Activated gamma-delta T cell (primary cell): ENCODE results near the gene EIF2B5.

Source experiments
- DNase-seq: peaks from one replicate; lab custom pipeline; 2025; lab: John Stamatoyannopoulos, UW

The EIF2B5 gene

DNA sequence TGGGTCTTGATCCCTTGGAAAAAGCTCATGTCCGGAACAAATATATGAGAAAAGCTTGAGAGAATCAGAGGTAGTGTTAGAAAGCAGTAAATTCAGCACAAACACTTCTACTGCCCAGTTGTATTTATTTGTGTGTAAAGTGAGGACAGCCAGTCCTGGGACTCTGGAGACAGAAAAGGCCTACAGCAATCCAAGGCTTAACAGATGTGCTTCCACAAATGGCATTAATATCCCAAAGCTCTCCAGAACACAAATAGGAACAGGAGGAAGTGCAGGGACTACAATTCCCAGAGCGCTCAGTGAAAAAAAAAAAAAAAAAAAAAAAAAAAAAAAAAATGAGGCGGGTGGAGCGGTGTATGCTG, 39.1 kb downstream of the EIF2B5 start:
- no peak for DNase-seq

DNA sequence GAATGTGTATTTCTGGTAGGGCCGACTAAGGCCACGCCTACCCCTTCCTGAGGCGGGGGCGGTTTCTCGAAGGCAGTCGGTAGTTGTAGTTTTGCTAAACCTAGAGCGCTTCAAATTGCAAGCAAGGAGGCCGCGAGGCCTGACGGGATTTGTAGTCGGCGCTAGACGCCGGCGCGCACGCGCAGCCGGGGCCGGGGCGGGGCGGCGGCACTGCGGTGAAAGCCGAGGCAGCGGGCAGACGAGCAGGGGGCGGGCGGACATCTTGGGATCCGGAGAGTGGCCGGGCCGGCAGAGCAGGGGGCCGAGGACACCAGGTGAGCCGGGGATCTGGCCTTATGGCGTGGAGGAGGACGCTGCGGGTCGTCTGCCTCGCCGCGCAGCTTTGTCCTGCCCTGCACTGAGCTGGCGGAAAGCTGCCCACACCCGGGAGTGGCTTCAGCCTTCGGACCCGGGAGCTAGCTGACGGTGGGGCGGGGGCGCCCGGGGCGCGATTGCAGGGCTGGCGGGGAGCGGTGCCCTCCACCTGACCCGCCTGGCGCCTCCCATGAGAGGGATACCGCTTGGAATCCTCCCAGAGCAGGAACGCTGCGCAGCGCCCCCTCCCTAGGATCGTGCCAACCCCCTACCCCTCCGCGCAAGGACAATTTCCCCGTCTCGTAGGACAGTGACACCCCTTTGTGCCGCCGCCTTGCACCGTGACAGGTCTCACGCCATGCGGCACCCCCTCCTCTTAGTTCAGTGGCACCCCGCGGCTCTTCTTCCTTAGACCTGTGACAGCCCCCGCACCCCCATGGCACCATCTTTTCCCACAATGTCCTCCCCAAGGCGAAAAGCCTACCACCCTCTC, 39.7 kb downstream of the EIF2B5 start, which contains the start of gene AP2M1:
Gene AP2M1 (plus strand): TSS at position 210 of the 847 bp plus-strand sequence. CDS start 2,139 bp downstream, outside the sequence.
- peak; percentile 94 for DNase-seq

GRCh38 chr3:184175506-184175905, 40.3 kb downstream of the EIF2B5 start:
- no peak for DNase-seq

GRCh38 chr3:184175981-184176376, 40.8 kb downstream of the EIF2B5 start:
- no peak for DNase-seq

DNA sequence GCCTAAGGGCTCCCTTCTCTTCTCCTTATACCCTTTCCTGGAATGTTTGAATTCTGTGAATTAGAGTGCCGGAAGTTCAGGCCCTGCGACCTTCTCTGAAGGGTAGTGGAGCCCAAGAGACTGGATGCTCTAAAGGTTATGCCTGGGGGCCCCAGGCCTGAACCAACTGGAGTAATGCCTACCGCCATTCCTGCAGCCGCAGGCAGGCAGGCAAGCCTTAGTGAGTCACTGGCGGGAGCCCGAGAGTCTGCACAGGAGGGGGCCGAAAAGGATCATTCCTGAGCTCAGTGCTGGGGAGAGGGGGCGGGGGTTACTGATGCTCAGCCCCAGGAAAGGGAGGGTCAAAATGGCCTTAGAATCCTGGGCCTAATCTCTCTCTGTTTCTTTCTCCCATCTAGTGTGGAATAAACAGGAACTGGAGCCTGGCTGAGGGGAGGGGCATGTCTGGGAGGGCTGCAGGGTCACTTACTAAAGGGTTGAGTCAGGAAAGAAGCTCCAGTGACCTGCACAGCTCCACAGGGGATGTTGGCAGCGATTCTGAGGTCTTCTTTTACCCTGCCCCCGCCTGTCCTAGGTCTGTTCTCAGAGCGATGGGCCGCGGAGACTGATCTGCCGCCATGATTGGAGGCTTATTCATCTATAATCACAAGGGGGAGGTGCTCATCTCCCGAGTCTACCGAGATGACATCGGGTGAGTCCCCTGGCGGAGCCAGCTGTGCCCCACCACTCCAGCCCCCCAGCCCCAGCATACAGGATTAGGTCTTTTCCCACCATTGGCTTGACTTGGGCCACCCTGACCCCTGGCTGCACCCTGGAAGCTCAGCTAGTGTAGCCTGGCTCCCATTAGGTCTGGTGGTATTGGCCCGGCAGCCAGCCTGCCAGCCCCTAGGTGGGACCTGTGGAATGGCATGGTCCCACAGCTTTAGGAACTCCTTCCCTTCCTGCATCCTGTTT, 41.5 kb downstream of the EIF2B5 start:
- DNase-seq: no peak

DNA sequence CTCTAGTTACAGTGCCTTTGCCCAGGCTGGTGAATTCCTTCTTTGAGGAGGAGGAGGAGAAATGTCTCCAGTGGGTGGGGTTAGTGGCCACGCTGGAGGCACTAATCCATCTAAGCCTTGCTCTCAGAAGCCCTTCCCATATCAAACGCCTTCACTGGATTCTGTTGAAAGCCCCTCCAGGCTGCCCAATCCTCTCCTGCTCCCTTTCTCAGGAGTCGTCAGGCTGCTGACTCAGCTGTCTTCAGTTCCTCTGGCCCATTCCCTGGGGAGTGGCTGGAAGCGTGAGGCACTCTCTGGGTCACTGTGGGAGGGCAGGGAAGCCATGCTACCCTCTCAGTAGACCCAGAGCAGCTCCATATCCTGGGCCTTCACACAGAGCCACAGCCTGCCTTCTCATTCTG, 42.2 kb downstream of the EIF2B5 start:
- DNase-seq: no peak

DNA sequence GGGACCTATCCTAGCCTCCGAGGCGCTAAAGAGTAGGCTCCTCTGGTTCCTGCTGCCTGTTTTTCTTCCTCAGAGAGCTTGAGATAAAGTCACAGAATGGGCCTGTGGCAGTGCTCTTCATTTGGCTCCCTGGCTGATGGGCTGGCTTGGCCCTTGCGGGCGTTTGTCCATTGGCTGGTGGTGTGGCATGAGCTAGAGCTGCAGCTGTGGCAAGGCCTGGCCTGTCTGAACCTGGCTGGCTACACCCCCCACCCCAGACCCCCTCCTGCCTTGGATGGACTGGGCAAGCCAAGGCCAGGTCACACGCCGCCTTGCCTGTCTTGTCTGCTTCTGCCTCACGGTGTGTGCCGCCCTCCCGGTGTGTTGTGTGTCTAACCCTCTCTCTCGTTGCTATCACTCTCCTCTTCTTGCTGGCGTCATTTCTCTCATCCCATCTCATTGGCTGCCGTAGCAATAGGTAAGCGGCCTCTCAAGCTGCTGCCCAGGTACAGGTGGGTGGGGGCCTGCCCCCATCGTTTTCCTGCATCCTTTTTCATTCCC, 42.7 kb downstream of the EIF2B5 start:
- DNase-seq: no peak

- no peak for DNase-seq
Observed at GRCh38 chr3:184178521-184179138, 43.5 kb downstream of the EIF2B5 start.

DNA sequence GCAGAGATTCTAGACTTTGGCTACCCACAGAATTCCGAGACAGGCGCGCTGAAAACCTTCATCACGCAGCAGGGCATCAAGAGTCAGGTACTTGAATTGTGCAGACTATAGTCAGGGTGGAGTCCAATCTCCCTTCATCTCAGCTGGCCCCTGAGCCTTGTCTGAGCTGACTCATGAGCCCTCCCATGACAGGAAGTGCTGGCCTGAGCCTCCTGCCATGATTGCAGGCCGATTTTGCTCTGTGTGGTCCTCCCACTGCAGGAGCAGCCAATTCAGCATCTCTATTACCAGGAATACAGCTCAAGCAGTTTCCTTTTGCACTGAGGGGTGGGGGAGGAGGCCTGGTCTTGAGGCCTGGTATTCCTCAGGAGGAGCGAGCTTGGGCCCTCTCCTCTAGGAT, 45.0 kb downstream of the EIF2B5 start:
- DNase-seq: no peak

- no peak for DNase-seq
Observed at GRCh38 chr3:184181596-184181995, 46.4 kb downstream of the EIF2B5 start.

GRCh38 chr3:184183679-184184078, 48.5 kb downstream of the EIF2B5 start:
- no peak for DNase-seq

DNA sequence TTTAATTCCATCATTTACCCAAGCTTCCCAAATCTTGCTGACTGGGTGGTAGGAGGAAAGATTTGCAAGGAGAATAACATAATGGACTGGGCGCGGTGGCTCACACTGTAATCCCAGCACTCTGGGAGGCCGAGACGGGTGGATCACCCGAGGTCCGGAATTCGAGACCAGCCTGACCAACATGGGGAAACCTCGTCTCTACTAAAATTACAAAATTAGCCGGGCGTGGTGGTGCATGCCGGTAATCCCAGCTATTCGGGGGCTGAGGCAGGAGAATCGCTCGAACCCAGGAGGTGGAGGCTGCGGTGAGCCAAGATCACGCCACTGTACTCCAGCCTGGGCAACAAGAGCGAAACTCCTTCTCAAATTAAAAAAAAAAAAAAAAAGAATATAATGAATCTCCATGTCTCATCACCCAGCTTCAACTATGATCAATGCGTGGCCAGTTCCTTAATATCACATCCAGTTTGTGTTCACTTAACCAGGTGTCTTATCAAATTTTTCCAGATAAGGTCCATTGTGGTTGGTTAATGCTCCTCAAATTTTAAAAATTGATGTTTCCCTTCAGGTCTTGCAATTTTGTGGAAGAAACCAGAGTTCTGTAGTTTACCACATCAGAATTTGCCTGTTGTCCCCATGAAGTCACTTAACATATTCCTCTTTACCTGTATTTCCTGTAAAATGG, 49.5 kb downstream of the EIF2B5 start:
- DNase-seq: no peak

DNA sequence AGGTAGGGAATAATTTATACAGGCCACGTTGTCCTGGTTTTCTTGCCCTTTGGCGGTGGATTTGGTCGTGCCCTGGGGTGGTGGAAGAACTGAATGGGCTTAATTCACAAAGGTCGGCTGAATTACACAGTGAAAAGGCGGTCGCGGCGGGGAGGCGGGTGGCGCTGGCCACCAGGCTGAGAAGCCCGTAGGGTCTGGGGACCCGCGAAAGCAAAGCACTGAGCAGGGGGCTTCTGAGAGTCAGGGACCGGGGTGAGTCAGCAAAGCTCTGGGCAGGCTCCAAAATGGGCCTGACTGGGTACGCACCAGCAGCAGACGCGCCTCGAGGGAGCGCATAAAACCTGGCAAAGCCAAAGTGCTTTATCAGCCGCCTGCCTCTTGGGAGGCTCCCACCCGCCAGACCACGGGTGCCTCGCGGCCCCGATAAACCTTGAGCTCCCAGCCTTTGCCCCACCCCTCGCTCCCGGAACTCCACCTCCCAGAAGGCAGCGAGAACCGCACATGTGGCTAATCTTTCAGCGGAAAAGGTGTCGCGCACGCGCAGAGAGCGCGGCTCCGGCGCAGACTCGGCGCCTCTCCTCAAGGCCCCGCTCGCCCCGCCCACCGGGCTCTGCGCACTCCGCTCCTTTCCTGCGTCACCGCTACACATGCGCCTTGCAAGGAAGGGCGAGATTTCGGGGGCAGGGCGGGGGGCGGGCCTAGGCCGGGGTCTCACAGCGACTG, 50.5 kb downstream of the EIF2B5 start:
- DNase-seq: peak; percentile 99

- no peak for DNase-seq
Observed at GRCh38 chr3:184186184-184186901, 51.2 kb downstream of the EIF2B5 start, which contains the start of gene ABCF3. TSS of gene ABCF3 (plus strand) at chr3:184186199. CDS start at chr3:184186208, 9 bp downstream.

DNA sequence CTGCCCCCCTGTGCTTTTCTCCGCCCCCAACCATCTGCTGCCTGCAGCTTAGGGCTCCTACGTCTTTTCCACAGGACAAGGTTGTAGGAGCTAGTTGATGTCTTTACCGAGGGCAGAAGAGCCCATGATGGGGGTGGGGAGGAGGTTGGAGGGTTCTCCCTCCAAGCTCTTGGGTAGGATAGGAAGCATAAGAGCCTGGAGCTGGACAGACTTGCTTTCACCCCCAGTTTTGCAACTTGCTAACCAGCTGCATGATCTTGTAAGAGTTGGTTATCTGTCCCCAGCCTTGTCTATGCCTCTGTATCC, 51.7 kb downstream of the EIF2B5 start:
- no peak for DNase-seq

- no peak for DNase-seq
Observed at GRCh38 chr3:184188080-184188479, 52.9 kb downstream of the EIF2B5 start.

- DNase-seq: no peak
Observed at GRCh38 chr3:184189421-184189820, 54.3 kb downstream of the EIF2B5 start.

- DNase-seq: no peak
Observed at GRCh38 chr3:184192889-184193288, 57.7 kb downstream of the EIF2B5 start.

- no peak for DNase-seq
Observed at GRCh38 chr3:184193991-184194539, 58.9 kb downstream of the EIF2B5 start.
